ENCODE measurements around the gene PRMT9. TPM values are rescaled to one million over a fixed set of nuclear protein-coding genes. Genes with fewer than 3 reads are reported as not detected.

The PRMT9 gene
- polyA plus RNA-seq, 1 donor (not counting 4 experiments of a cell fraction or from before 2014, with no cell fraction given), result 10.4 TPM

- H3K27ac ChIP-seq (ENCODE audit: control insufficient read depth, insufficient read depth, low read length), result peak overlapping the region; percentile 95
- peaks cover 2% of the 10 kb centered on the region for H3K9me1 ChIP-seq (ENCODE audit: control insufficient read depth, extremely low read depth, insufficient read depth, low read length)
- peaks cover 13% of the 10 kb centered on the region for H3K4me1 ChIP-seq (ENCODE audit: control insufficient read depth, extremely low read depth, insufficient read depth, low read length)
- TF ChIP-seq EZH2 (IDR thresholded peaks at IDR 0.05; ENCODE audit: low read length), result no peak
- no peak for TF ChIP-seq CTCF (optimal IDR thresholded peaks at IDR 0.05 in 1 of 3, IDR thresholded peaks at IDR 0.05 in 1 of 3, conservative IDR thresholded peaks at IDR 0.05 in 1 of 3; ENCODE audit: extremely low read depth in 1 of 3, insufficient read depth in 2 of 3, low read length in 3 of 3)
- peaks cover 3 to 7% of the 10 kb centered on the region in 2 experiments for H3K36me3 ChIP-seq (ENCODE audit: control insufficient read depth in 2 of 2, extremely low read depth in 1 of 2, insufficient read depth in 2 of 2, low read length in 2 of 2)
- no peaks in the 10 kb centered on the region for H3K9me3 ChIP-seq (ENCODE audit: control insufficient read depth, low read depth, low read length)
- H2AFZ ChIP-seq (ENCODE audit: control insufficient read depth, low read length), result peak overlapping the region; percentile 99
- H3K27me3 ChIP-seq (ENCODE audit: control insufficient read depth, extremely low read depth, insufficient read depth, low read length), result no peaks in the 10 kb centered on the region
- no peak for FAIRE-seq
- H3K9ac ChIP-seq (ENCODE audit: control insufficient read depth, extremely low read depth, insufficient read depth, low read length), result peak overlapping the region; percentile 97
- H3K4me3 ChIP-seq (ENCODE audit: control insufficient read depth in 2 of 3, extremely low read depth in 1 of 3, insufficient read depth in 2 of 3, low read depth in 1 of 3, low read length in 3 of 3), result peak overlapping the region; percentile 85 to 98 (median 91)
- no peaks in the 10 kb centered on the region for H4K20me1 ChIP-seq (ENCODE audit: control insufficient read depth, extremely low read depth, insufficient read depth, low read length)
- DNase-seq (ENCODE audit: low read depth, low spot score), result no peak
- dilution Hi-C loops (cut with MboI; ENCODE audit: extremely low pct_ligation_motif_present, low sequenced_read_pairs), result no loop called here
- peaks cover 24% of the 10 kb centered on the region for H3K79me2 ChIP-seq (ENCODE audit: control insufficient read depth, insufficient read depth, low read length)
- peak overlapping the region; percentile 100 for H3K4me2 ChIP-seq (ENCODE audit: control insufficient read depth, extremely low read depth, insufficient read depth, low read depth, low read length)
Measured at GRCh38 chr4:147682755-147683154, 1.2 kb downstream of the PRMT9 start.

GRCh38 chr4:147678796-147679549 lies 5.0 kb downstream of the PRMT9 start:
- Histone ChIP-seq H4K20me1 (ENCODE audit: control insufficient read depth, extremely low read depth, insufficient read depth, low read length) (no peaks in the 10 kb centered on the region), H3K9me1 (ENCODE audit: control insufficient read depth, extremely low read depth, insufficient read depth, low read length) (peaks cover 2% of the 10 kb centered on the region), H3K9me3 (ENCODE audit: control insufficient read depth, low read depth, low read length) (no peaks in the 10 kb centered on the region), H3K27ac (ENCODE audit: control insufficient read depth, insufficient read depth, low read length) (no peak overlapping the region), H3K4me1 (ENCODE audit: control insufficient read depth, extremely low read depth, insufficient read depth, low read length) (peaks cover 7% of the 10 kb centered on the region), H3K36me3 (ENCODE audit: control insufficient read depth in 2 of 2, extremely low read depth in 1 of 2, insufficient read depth in 2 of 2, low read length in 2 of 2) (peaks cover 3 to 7% of the 10 kb centered on the region in 2 experiments), H3K9ac (ENCODE audit: control insufficient read depth, extremely low read depth, insufficient read depth, low read length) (no peak overlapping the region), H3K27me3 (ENCODE audit: control insufficient read depth, extremely low read depth, insufficient read depth, low read length) (no peaks in the 10 kb centered on the region), H2AFZ (ENCODE audit: control insufficient read depth, low read length) (no peak overlapping the region), H3K4me2 (ENCODE audit: control insufficient read depth, extremely low read depth, insufficient read depth, low read depth, low read length) (no peak overlapping the region), H3K4me3 (ENCODE audit: control insufficient read depth in 2 of 3, extremely low read depth in 1 of 3, insufficient read depth in 2 of 3, low read depth in 1 of 3, low read length in 3 of 3) (no peak overlapping the region), H3K79me2 (ENCODE audit: control insufficient read depth, insufficient read depth, low read length) (peaks cover 24% of the 10 kb centered on the region)
- DNase-seq (ENCODE audit: low read depth, low spot score) (no peak), FAIRE-seq (no peak)
- no peak for TF ChIP-seq EZH2 (IDR thresholded peaks at IDR 0.05; ENCODE audit: low read length)
- TF ChIP-seq CTCF (optimal IDR thresholded peaks at IDR 0.05 in 1 of 3, IDR thresholded peaks at IDR 0.05 in 1 of 3, conservative IDR thresholded peaks at IDR 0.05 in 1 of 3; ENCODE audit: extremely low read depth in 1 of 3, insufficient read depth in 2 of 3, low read length in 3 of 3), result peak; percentile 20 to 63 (median 32)
- dilution Hi-C loops (cut with MboI; ENCODE audit: extremely low pct_ligation_motif_present, low sequenced_read_pairs), result no loop called here

All from keratinocyte (primary cell).